Upper lobe of left lung (tissue), 6 donors: ENCODE results near the gene CUX1. TPM values are rescaled to one million over a fixed set of nuclear protein-coding genes. Genes with fewer than 3 reads are reported as not detected.
A peak's percentile ranks its signal among the peaks of the same experiment; 100 is the strongest.
"Not testable (repeated sequence)": the region's sequence is repeated elsewhere in the genome, so short reads cannot be mapped to it uniquely, and the experiment has no call there.

Source experiments
- ATAC-seq, 2 donors: fragments of 200-7000 bp; cut with Tn5 transposase; one replicate each; pipeline ENCODE4 v1.9.1; 2022; ENCODE audit warnings: mild to moderate bottlenecking in 2 of 2, moderate library complexity in 2 of 2; ENCODE audit not compliant: low FRiP score in 2 of 2
- DNase-seq, 2 donors: peaks; one replicate each; pipeline ENCODE4 v3.0.0-alpha.2; 2019 to 2020
- H3K27ac ChIP-seq, 4 donors: fragments of 200-600 bp; sonication (generic); one replicate each; pipeline ENCODE4 v1.5.1; 2016 to 2019
- H3K27me3 ChIP-seq, 4 donors: fragments of 200-600 bp; sonication (generic); one replicate each; pipeline ENCODE4 v1.5.1; 2017 to 2019
- H3K36me3 ChIP-seq, 4 donors: fragments of 200-600 bp; sonication (generic); one replicate each; pipeline ENCODE4 v1.5.1; 2016 to 2019
- H3K4me1 ChIP-seq, 4 donors: fragments of 200-600 bp; sonication (generic); one replicate each; pipeline ENCODE4 v1.5.1; 2018 to 2019
- H3K4me3 ChIP-seq, 4 donors: fragments of 200-600 bp; sonication (generic); one replicate each; pipeline ENCODE4 v1.5.1; 2017 to 2019; ENCODE audit warnings: mild to moderate bottlenecking in 2 of 4, moderate library complexity in 1 of 4
- H3K9me3 ChIP-seq, 4 donors: fragments of 200-600 bp; sonication (generic); one replicate each; pipeline ENCODE4 v1.5.1; 2018 to 2019
- EP300 ChIP-seq, 4 donors: sonication (generic); formaldehyde crosslinking; IDR thresholded peaks; one replicate each; pipeline ENCODE4 v1.5.1; 2017; ENCODE audit warnings: antibody characterized with exemption in 4 of 4, control low read depth in 2 of 4
- POLR2A ChIP-seq, 4 donors: fragments of 450-650 bp; IDR thresholded peaks; one replicate each; pipeline ENCODE4 v1.5.1; 2016 to 2017; ENCODE audit warnings: antibody characterized with exemption in 4 of 4, mild to moderate bottlenecking in 2 of 4
- POLR2AphosphoS5 ChIP-seq, 2 donors: sonication (generic); formaldehyde crosslinking; IDR thresholded peaks; one replicate each; pipeline ENCODE4 v1.5.1; 2017; ENCODE audit warnings: antibody characterized with exemption in 2 of 2
- WGBS, 2 donors: methylation state at CpG; one replicate each; pipeline ENCODE4 v1.1.5; 2017 to 2018; 5-methylcytosine and 5-hydroxymethylcytosine counted together
- total RNA-seq, 6 donors: library from RNA; depleted of rRNA in 4 of 6; stranded (reverse); fragments of >200 nt in 4 of 6; gene quantifications; one replicate each; pipeline versions ENCODE4 v1.1.0 to v1.2.1, GENCODE V29; 2016 to 2021
- TF ChIP-seq, protein P1 (sequence below), 6 experiments: fragments of 450-650 bp in 4 of 6; fragments of 200-600 bp in 2 of 6; sonication (generic) in 2 of 6; IDR thresholded peaks; one replicate each; pipeline ENCODE4 v1.5.1; 2016 to 2019; ENCODE audit warnings: antibody characterized with exemption in 6 of 6
- donor health status: DM: no; HTN: no; CAD: no; lungs with moderate emphysema.
- donor health status: DM: no; HTN: yes; CAD: no; lungs with severe emphysema.

Gene CUX1
- total RNA-seq, 6 donors from 2014 or later, result 106 to 188 (median 115) TPM

DNA sequence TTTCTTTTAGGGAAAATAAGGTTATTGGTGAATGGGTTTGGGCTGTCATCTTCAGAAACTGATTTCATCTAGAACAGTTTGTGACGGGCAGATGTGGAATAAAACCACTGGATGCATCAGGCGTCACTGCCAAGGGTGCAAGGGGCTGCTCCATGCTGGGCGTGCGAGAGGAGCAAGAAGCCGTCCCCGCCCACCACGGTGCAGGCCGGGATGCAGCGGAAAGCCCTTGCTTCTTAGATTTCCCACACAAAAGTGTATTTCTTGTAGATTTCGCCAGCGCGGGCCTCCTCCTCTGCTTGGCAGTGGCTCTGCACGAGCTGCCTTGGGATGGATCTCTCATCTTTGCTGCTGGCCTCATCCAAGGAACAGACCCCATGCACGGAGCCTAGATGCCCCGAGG is 189.3 kb downstream of the CUX1 start:
- Histone ChIP-seq H3K4me3 (no peak overlapping the region), H3K4me1 (no peaks in the 10 kb centered on the region), H3K9me3 (no peaks in the 10 kb centered on the region), H3K36me3 (no peaks in the 10 kb centered on the region), H3K27me3 (no peaks in the 10 kb centered on the region), H3K27ac (no peak overlapping the region)
- DNase-seq (no peak), ATAC-seq (no peak)
- WGBS, 2 donors, result 96 to 98% methylated on average over 15 of the region's 15 CpGs
- TF ChIP-seq POLR2A (IDR thresholded peaks at IDR 0.05) (no peak), EP300 (IDR thresholded peaks at IDR 0.05) (no peak)
- TF ChIP-seq, protein P1, sequence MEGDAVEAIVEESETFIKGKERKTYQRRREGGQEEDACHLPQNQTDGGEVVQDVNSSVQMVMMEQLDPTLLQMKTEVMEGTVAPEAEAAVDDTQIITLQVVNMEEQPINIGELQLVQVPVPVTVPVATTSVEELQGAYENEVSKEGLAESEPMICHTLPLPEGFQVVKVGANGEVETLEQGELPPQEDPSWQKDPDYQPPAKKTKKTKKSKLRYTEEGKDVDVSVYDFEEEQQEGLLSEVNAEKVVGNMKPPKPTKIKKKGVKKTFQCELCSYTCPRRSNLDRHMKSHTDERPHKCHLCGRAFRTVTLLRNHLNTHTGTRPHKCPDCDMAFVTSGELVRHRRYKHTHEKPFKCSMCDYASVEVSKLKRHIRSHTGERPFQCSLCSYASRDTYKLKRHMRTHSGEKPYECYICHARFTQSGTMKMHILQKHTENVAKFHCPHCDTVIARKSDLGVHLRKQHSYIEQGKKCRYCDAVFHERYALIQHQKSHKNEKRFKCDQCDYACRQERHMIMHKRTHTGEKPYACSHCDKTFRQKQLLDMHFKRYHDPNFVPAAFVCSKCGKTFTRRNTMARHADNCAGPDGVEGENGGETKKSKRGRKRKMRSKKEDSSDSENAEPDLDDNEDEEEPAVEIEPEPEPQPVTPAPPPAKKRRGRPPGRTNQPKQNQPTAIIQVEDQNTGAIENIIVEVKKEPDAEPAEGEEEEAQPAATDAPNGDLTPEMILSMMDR (IDR thresholded peaks at IDR 0.05), result no peak

DNA sequence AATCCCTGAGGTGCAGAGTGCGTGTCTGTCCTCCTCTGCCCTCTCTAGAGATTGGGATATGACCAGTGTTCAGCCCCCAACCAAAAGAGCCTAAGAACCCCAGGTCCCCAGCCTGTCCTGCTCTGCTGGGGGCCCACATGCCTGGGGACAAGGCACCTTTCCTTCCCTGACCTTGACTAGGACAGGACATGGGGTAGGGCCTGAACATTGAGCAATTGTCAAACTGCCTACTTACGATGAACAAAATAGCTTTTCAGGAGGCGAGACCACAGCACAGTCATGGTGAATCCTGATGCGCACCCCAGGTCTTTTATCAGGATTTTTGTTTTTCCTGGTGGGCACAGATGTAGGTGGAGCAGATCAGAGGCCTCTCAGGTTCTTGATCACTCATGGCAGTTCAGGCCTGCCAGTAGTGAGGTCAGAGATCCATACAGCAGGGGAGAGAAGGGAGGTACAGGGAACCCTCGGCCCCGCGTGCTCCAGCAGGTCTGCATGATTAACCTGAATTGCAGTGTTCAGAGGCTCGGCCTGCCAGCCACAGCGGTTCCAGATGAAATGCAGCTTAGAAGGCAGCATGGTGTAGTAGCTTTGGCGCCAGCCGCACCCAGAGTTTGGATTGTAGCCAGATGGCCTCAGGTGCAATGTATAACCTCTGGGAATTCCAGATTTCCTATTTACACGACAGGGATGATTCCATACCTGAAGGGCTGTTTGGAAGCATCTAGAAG is 191.3 kb downstream of the CUX1 start:
- Histone ChIP-seq H3K27me3 (no peaks in the 10 kb centered on the region), H3K36me3 (no peaks in the 10 kb centered on the region), H3K27ac (peak overlapping the region in 1 of 4 donors; percentile 19), H3K4me1 (no peaks in the 10 kb centered on the region), H3K4me3 (no peak overlapping the region), H3K9me3 (no peaks in the 10 kb centered on the region)
- 89% methylated on average over 7 to 12 of the region's 12 CpGs for WGBS, 2 donors
- DNase-seq (no peak), ATAC-seq (no peak)
- TF ChIP-seq EP300 (IDR thresholded peaks at IDR 0.05) (no peak), POLR2A (IDR thresholded peaks at IDR 0.05) (no peak), POLR2AphosphoS5 (IDR thresholded peaks at IDR 0.05) (no peak)
- TF ChIP-seq, protein P1 (IDR thresholded peaks at IDR 0.05), result no peak

DNA sequence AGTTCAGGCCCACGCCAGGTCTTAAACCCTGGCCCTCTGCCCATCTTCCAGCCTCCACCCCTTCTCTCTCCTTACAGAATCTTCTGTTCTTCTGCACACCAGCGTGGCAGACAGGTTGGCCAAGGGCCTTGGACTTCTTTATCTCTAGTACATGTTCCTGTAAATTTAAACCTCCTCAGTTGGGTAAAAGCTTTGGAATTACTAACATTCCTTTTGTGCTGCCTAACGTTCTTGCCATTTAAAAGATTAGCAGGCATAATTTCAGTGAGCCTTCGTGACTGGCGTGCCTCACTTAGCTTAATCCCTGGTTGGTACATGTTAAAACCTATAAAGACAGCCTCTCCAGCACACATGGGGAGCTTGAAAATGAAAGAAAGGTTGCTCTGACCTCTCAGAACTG is 192.2 kb downstream of the CUX1 start:
- no peak for DNase-seq
- Histone ChIP-seq H3K4me1 (no peaks in the 10 kb centered on the region), H3K4me3 (no peak overlapping the region), H3K27me3 (no peaks in the 10 kb centered on the region), H3K27ac (no peak overlapping the region), H3K9me3 (no peaks in the 10 kb centered on the region), H3K36me3 (peaks cover 0 to 4% (median 0%) of the 10 kb centered on the region in 4 donors)
- peak in 1 of 2 donors; percentile 23 for ATAC-seq
- WGBS, 2 donors, result 82 to 86% methylated on average over 5 of the region's 5 CpGs
- TF ChIP-seq, protein P1 (IDR thresholded peaks at IDR 0.05), result no peak

DNA sequence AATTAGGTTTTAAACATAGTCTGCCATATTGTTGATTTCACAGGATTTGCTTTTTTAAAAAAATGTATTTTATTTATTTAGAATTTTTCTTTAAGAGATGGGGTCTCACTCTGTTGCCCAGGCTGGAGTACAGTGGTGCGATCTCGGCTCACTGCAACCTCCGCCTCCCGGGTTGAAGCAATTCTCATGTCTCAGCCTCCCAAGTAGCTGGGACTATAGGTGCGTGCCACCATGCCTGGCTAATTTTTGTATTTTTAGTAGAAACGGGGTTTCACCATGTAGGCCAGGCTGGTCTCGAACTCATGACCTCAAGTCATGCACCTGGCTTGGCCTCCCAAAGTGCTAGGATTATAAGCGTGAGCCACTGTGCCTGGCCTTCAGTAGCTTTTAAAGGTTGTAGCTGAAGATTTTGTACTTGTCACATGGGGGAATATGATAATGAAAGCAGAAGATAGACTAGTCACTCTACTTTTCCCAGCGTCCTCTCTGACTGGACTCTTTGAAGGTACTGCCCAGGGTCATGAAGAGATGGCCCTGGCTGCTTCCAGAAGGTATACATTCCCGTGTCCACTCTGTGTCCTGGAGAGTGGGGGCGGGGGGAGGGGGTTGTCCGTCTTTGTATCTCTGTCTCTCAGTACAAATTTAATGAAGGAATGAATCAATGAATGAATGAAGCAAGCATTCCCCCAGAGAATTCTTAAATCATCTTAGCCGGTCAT is 194.8 kb downstream of the CUX1 start:
- not testable (repeated sequence) for ATAC-seq, H3K4me3 ChIP-seq, H3K9me3 ChIP-seq, H3K27me3 ChIP-seq, H3K36me3 ChIP-seq, DNase-seq, H3K27ac ChIP-seq, H3K4me1 ChIP-seq
- 90% methylated on average over 13 of the region's 13 CpGs for WGBS, 2 donors

DNA sequence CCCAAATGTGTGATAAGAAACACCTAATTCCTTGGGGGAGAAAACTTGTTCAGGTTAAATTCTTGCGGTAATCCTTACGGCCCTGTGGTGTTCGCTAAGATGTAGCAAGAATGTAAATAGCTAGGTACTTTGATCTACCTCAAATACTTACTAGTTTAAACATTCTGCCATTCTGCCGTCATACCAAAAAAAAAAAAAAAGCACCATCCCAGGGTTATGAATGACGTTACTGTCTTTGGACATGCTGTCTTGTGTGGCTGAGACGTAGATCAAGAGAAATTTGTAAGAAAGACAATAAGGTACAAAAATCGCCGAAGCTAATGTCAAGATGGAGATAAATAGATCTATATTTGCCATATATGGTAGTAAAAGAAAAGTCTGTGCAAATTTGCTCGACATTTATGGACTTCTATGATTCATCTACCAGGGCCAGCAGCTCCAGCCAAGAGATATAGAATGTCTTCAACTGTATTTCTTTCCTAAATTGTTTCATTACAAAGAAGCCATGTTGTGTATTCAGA is 195.6 kb downstream of the CUX1 start:
- WGBS, 2 donors, result 65 to 73% methylated on average over 9 of the region's 9 CpGs
- Histone ChIP-seq H3K27ac (no peak overlapping the region), H3K4me3 (no peak overlapping the region), H3K36me3 (peaks cover 0 to 4% (median 0%) of the 10 kb centered on the region in 4 donors), H3K4me1 (no peaks in the 10 kb centered on the region), H3K27me3 (no peaks in the 10 kb centered on the region), H3K9me3 (no peaks in the 10 kb centered on the region)
- DNase-seq (no peak), ATAC-seq (no peak)
- TF ChIP-seq POLR2AphosphoS5 (IDR thresholded peaks at IDR 0.05), result no peak
- TF ChIP-seq, protein P1 (IDR thresholded peaks at IDR 0.05), result no peak
- no peak for TF ChIP-seq POLR2A (IDR thresholded peaks at IDR 0.05)
- TF ChIP-seq EP300 (IDR thresholded peaks at IDR 0.05), result no peak
